IMR-90 (cell line): ENCODE measurements around the gene RPS6KA2. TPM values are rescaled to one million over a fixed set of nuclear protein-coding genes. Genes with fewer than 3 reads are reported as not detected.

Source experiments
- ATAC-seq: fragments of 200-7000 bp; cut with Tn5 transposase; 2 replicates; pipeline ENCODE4 v1.9.1; 2020; ENCODE audit warnings: low read depth, mild to moderate bottlenecking, moderate library complexity
- BruUV-seq: library from RNA; stranded (reverse); fragments of 400-500 nt; replicated peaks from 2 replicates; lab custom pipeline; 2021; lab: Mats Ljungman, UMichigan
- CTCF ChIA-PET: fragments of 300-600 bp; formaldehyde crosslinking; extraction: SDS; loops from one replicate; lab custom pipeline; 2021; ENCODE audit warnings: antibody characterized with exemption; lab: Yijun Ruan, JAX
- POLR2A ChIA-PET: fragments of 300-600 bp; sonication (Branson Sonifier 250); formaldehyde crosslinking; loops from one replicate; lab custom pipeline; 2022; ENCODE audit warnings: antibody characterized with exemption; ENCODE audit not compliant: unreplicated experiment; lab: Charles Lee
- DNase-seq: peaks from one replicate; pipeline ENCODE4 v3.0.0; 2013
- H2AFZ ChIP-seq: replicated peaks from 2 replicates; pipeline ENCODE3; 2013; ENCODE audit warnings: low read length, mild to moderate bottlenecking; ENCODE audit not compliant: poor library complexity
- H2AK5ac ChIP-seq: 2 replicates; pipeline ENCODE4 v1.6.1; 2013; ENCODE audit warnings: low read depth, low read length, inconsistent platforms
- H2AK9ac ChIP-seq: replicated peaks from 2 replicates; pipeline ENCODE3; 2013; ENCODE audit warnings: mild to moderate bottlenecking, low read depth, low read length, moderate library complexity; ENCODE audit not compliant: poor library complexity
- H2BK120ac ChIP-seq: 2 replicates; pipeline ENCODE4 v1.6.1; 2013; ENCODE audit warnings: low read depth, low read length, inconsistent platforms
- H2BK15ac ChIP-seq: 3 replicates; pipeline ENCODE4 v1.6.1; 2013; ENCODE audit warnings: low read depth, low read length, inconsistent platforms
- H2BK20ac ChIP-seq: 2 replicates; pipeline ENCODE4 v1.6.1; 2013; ENCODE audit warnings: low read depth, mild to moderate bottlenecking, inconsistent platforms, low read length, moderate library complexity
- H2BK5ac ChIP-seq: 2 replicates; pipeline ENCODE4 v1.6.1; 2013; ENCODE audit warnings: mild to moderate bottlenecking, low read depth, low read length, inconsistent platforms; ENCODE audit not compliant: poor library complexity, severe bottlenecking
- H3K14ac ChIP-seq: replicated peaks from 2 replicates; pipeline ENCODE4 v1.6.1; 2013; ENCODE audit warnings: low read depth, low read length, inconsistent platforms
- H3K18ac ChIP-seq: 2 replicates; pipeline ENCODE4 v1.6.1; 2013; ENCODE audit warnings: low read depth, low read length, control low read depth
- H3K23ac ChIP-seq: 2 replicates; pipeline ENCODE4 v1.6.1; 2013; ENCODE audit warnings: low read depth, low read length, inconsistent platforms
- H3K27ac ChIP-seq: 2 replicates; pipeline ENCODE4 v1.5.1; 2013; ENCODE audit warnings: mild to moderate bottlenecking, control low read depth, low read length; ENCODE audit not compliant: insufficient read depth
- H3K27me3 ChIP-seq: 2 replicates; pipeline ENCODE4 v1.6.1; 2013; ENCODE audit warnings: low read length; ENCODE audit not compliant: control insufficient read depth, insufficient read depth
- H3K36me3 ChIP-seq: 2 replicates; pipeline ENCODE4 v1.6.1; 2013; ENCODE audit warnings: low read length, mixed read lengths; ENCODE audit not compliant: control insufficient read depth, insufficient read depth
- H3K4ac ChIP-seq: 2 replicates; pipeline ENCODE4 v1.6.1; 2013; ENCODE audit warnings: low read depth, low read length, inconsistent platforms
- H3K4me1 ChIP-seq: 2 replicates; pipeline ENCODE4 v1.6.1; 2013; ENCODE audit warnings: low read length, mixed read lengths; ENCODE audit not compliant: control insufficient read depth, insufficient read depth
- H3K4me2 ChIP-seq: 2 replicates; pipeline ENCODE4 v1.6.1; 2013; ENCODE audit warnings: low read depth, mild to moderate bottlenecking, control low read depth, low read length, moderate library complexity
- H3K4me3 ChIP-seq: 2 replicates; pipeline ENCODE4 v1.5.1; 2013; ENCODE audit warnings: low read depth, mild to moderate bottlenecking, control low read depth, low read length, moderate library complexity; ENCODE audit not compliant: insufficient read depth
- H3K56ac ChIP-seq: 2 replicates; pipeline ENCODE4 v1.6.1; 2013; ENCODE audit warnings: low read length, inconsistent platforms; ENCODE audit not compliant: insufficient read depth; ENCODE audit errors: extremely low read depth
- H3K79me1 ChIP-seq, 2 experiments: 2 replicates each; pipeline ENCODE4 v1.6.1; 2013; ENCODE audit warnings: low read length in 2 of 2, inconsistent platforms in 1 of 2, low read depth in 1 of 2
- H3K9ac ChIP-seq: 2 replicates; pipeline ENCODE4 v1.6.1; 2013; ENCODE audit warnings: low read depth, low read length, control low read depth
- H3K9me1 ChIP-seq: 2 replicates; pipeline ENCODE4 v1.6.1; 2013; ENCODE audit warnings: low read length, inconsistent platforms; ENCODE audit not compliant: insufficient read depth
- H3K9me3 ChIP-seq: 2 replicates; pipeline ENCODE4 v1.6.1; 2013; ENCODE audit warnings: low read length; ENCODE audit not compliant: control insufficient read depth, insufficient read depth
- H4K20me1 ChIP-seq: 2 replicates; pipeline ENCODE4 v1.6.1; 2013; ENCODE audit warnings: low read length, inconsistent platforms; ENCODE audit not compliant: insufficient read depth
- H4K5ac ChIP-seq: 2 replicates; pipeline ENCODE4 v1.6.1; 2013; ENCODE audit warnings: mild to moderate bottlenecking, low read depth, low read length, control low read depth
- H4K8ac ChIP-seq, 2 experiments: 2 replicates each; pipeline ENCODE4 v1.6.1; 2013; ENCODE audit warnings: low read depth in 2 of 2, low read length in 2 of 2, control low read depth in 1 of 2, inconsistent platforms in 1 of 2
- H4K91ac ChIP-seq: 2 replicates; pipeline ENCODE4 v1.6.1; 2013; ENCODE audit warnings: low read depth, low read length, inconsistent platforms; ENCODE audit not compliant: insufficient read depth
- BHLHE40 ChIP-seq: fragments of 150-350 bp; IDR thresholded peaks from 2 replicates; pipeline ENCODE4 v1.6.1; 2016; ENCODE audit warnings: mild to moderate bottlenecking, low read depth, low read length
- CEBPB ChIP-seq: IDR thresholded peaks from 2 replicates; pipeline ENCODE4 v1.6.1; 2012; ENCODE audit warnings: low read depth, low read length, improper control_type of control experiment
- CHD1 ChIP-seq: IDR thresholded peaks from 2 replicates; pipeline ENCODE4 v1.6.1; 2012; ENCODE audit warnings: low read depth, low read length, improper control_type of control experiment
- CTCF ChIP-seq: conservative IDR thresholded peaks from 2 replicates; pipeline ENCODE4 v1.5.1; 2012; ENCODE audit warnings: mild to moderate bottlenecking, low read depth, low read length, improper control_type of control experiment
- ELK1 ChIP-seq: fragments of 150-350 bp; IDR thresholded peaks from 2 replicates; pipeline ENCODE4 v1.6.1; 2016; ENCODE audit warnings: low read depth, mild to moderate bottlenecking, low read length, moderate library complexity, borderline replicate concordance
- FOS ChIP-seq: fragments of 150-350 bp; IDR thresholded peaks from 2 replicates; pipeline ENCODE4 v1.6.1; 2016; ENCODE audit warnings: low read depth, low read length
- MAFK ChIP-seq: IDR thresholded peaks from 2 replicates; pipeline ENCODE4 v1.6.1; 2012; ENCODE audit warnings: low read depth, low read length, improper control_type of control experiment
- MAZ ChIP-seq: IDR thresholded peaks from 2 replicates; pipeline ENCODE4 v1.6.1; 2012; ENCODE audit warnings: low read depth, mild to moderate bottlenecking, low read length, improper control_type of control experiment, moderate library complexity, borderline replicate concordance
- MXI1 ChIP-seq: IDR thresholded peaks from 2 replicates; pipeline ENCODE4 v1.6.1; 2012; ENCODE audit warnings: low read depth, mild to moderate bottlenecking, low read length, moderate library complexity, borderline replicate concordance
- NFE2L2 ChIP-seq: fragments of 150-350 bp; IDR thresholded peaks from 2 replicates; pipeline ENCODE4 v1.6.1; 2016; ENCODE audit warnings: low read depth, mild to moderate bottlenecking, low read length
- POLR2A ChIP-seq: IDR thresholded peaks from 2 replicates; pipeline ENCODE4 v1.6.1; 2012; ENCODE audit warnings: mild to moderate bottlenecking, low read depth, low read length
- RAD21 ChIP-seq: IDR thresholded peaks from 2 replicates; pipeline ENCODE4 v1.6.1; 2012; ENCODE audit warnings: low read length, improper control_type of control experiment
- RCOR1 ChIP-seq: IDR thresholded peaks from 2 replicates; pipeline ENCODE4 v1.6.1; 2012; ENCODE audit warnings: mild to moderate bottlenecking, low read length, improper control_type of control experiment; ENCODE audit not compliant: insufficient replicate concordance
- RFX5 ChIP-seq: IDR thresholded peaks from 2 replicates; pipeline ENCODE4 v1.8.0; 2012; ENCODE audit warnings: low read depth, mild to moderate bottlenecking, low read length, moderate library complexity
- SMC3 ChIP-seq: fragments of 150-350 bp; IDR thresholded peaks from 2 replicates; pipeline ENCODE4 v1.6.1; 2016; ENCODE audit warnings: low read depth, mild to moderate bottlenecking, antibody characterized with exemption, low read length, moderate library complexity
- USF2 ChIP-seq: fragments of 150-350 bp; IDR thresholded peaks from 2 replicates; pipeline ENCODE4 v1.6.1; 2017; ENCODE audit warnings: mild to moderate bottlenecking, antibody characterized with exemption, low read length, low read depth
- whole genome bisulfite sequencing, 2 experiments: methylation state at CpG; one replicate each; pipeline versions ENCODE4 v1.1.5 to v1.1.7; 2013; ENCODE audit warnings: missing lambda C conversion rate in 2 of 2; ENCODE audit not compliant: insufficient read length in 1 of 2; ENCODE audit errors: extremely low coverage in 2 of 2; 5-methylcytosine and 5-hydroxymethylcytosine counted together
- dilution Hi-C: fragments of 300-500 bp; cut with HindIII; formaldehyde crosslinking; loops from one replicate; pipeline ENCODE4 v1.14.3; 2018; ENCODE audit warnings: low sequenced_read_pairs; ENCODE audit not compliant: unreplicated experiment
- in situ Hi-C: fragments of 300-500 bp; cut with MboI; formaldehyde crosslinking; loops from 3 replicates; pipeline ENCODE4 v1.14.3; 2019; ENCODE audit warnings: low sequenced_read_pairs, inconsistent platforms, mixed read lengths
- intact Hi-C: fragments of 100-400 bp; cut with micrococcal nuclease; formaldehyde crosslinking; loops from 2 replicates; pipeline ENCODE4 v1.10.0; 2022
- polyA plus RNA-seq, 3 experiments: library from polyadenylated mRNA; depleted of rRNA; stranded (reverse); fragments of >200 nt; gene quantifications; 2 replicates each; pipeline ENCODE4 v1.2.3, GENCODE V29; 2012; ENCODE audit warnings: low replicate concordance in 1 of 3
- total RNA-seq: library from RNA; depleted of rRNA; stranded (reverse); fragments of >200 nt; gene quantifications from 2 replicates; pipeline ENCODE4 v1.2.3, GENCODE V29; 2012

The RPS6KA2 gene
- total and polyA plus RNA-seq, 2 of the 4 experiments (the other 2 are of a cell fraction) = 26.9 to 31.3 TPM

- H3K9ac ChIP-seq = no peak overlapping the region
- H3K4me3 ChIP-seq = no peak overlapping the region
- H3K23ac ChIP-seq = no peak overlapping the region
- no peaks in the 10 kb centered on the region for H3K9me3 ChIP-seq
- DNase-seq (no peak), ATAC-seq (no peak)
- H3K14ac ChIP-seq = no peak overlapping the region
- no peak overlapping the region for H4K8ac ChIP-seq
- H2BK20ac ChIP-seq = no peak overlapping the region
- H3K27me3 ChIP-seq = no peaks in the 10 kb centered on the region
- no peak overlapping the region for H2BK5ac ChIP-seq
- peaks cover 65% of the 10 kb centered on the region for H3K36me3 ChIP-seq
- POLR2A ChIA-PET = no interaction called here
- no peak overlapping the region for H3K4me2 ChIP-seq
- no peak overlapping the region for H3K18ac ChIP-seq
- WGBS, 2 experiments = no CpG with 5 or more reads among the region's 6 CpGs
- H4K91ac ChIP-seq = no peak overlapping the region
- H3K56ac ChIP-seq = no peak overlapping the region
- no peak for TF ChIP-seq RAD21
- no peak for TF ChIP-seq CHD1
- no peak for TF ChIP-seq BHLHE40
- TF ChIP-seq RFX5 = no peak
- no peak for TF ChIP-seq MAFK
- no peak for TF ChIP-seq RCOR1
- TF ChIP-seq NFE2L2 = no peak
- TF ChIP-seq MXI1 = no peak
- TF ChIP-seq USF2 = no peak
- TF ChIP-seq CTCF = no peak
- no peak for TF ChIP-seq FOS
- no peak for TF ChIP-seq SMC3
- TF ChIP-seq MAZ = no peak
- TF ChIP-seq POLR2A = no peak
- TF ChIP-seq CEBPB = no peak
- no peak for TF ChIP-seq ELK1
- H2AK9ac ChIP-seq = no peak overlapping the region
- CTCF ChIA-PET = no interaction called here
- no peak overlapping the region for H4K5ac ChIP-seq
- no TSS peak for BruUV-seq
- H3K79me1 ChIP-seq = 0 out of 4 replicates have a peak, but pooled peaks cover 0 to 5% of the 10 kb centered on the region in 2 experiments
- no peak overlapping the region for H2BK120ac ChIP-seq
- dilution Hi-C loops (no loop called here), intact Hi-C loops (no loop called here), in situ Hi-C loops (no loop called here)
- no peaks in the 10 kb centered on the region for H3K4me1 ChIP-seq
- H4K20me1 ChIP-seq = peaks cover 3% of the 10 kb centered on the region; the same call in 1 of the 2 replicates
- H2AK5ac ChIP-seq = no peak overlapping the region
- H3K4ac ChIP-seq = no peak overlapping the region
- H3K27ac ChIP-seq = no peak overlapping the region
- H2AFZ ChIP-seq = no peak overlapping the region
- H2BK15ac ChIP-seq = no peak overlapping the region
- peaks cover 13% of the 10 kb centered on the region for H3K9me1 ChIP-seq
These were observed 209.8 kb downstream of the RPS6KA2 start for GRCh38 chr6:166417285-166417691.
